Nephron (organoid): ENCODE measurements around the gene PIBF1.
"Not testable (repeated sequence)": the region's sequence is repeated elsewhere in the genome, so short reads cannot be mapped to it uniquely, and the experiment has no call there.

Source experiments
- H3K27ac Mint-ChIP-seq, 3 experiments: 2 replicates each; pipeline ENCODE4 v1.8.0; 2020; ENCODE audit warnings: mixed read lengths in 3 of 3, mild to moderate bottlenecking in 2 of 3, moderate library complexity in 1 of 3
- H3K27me3 Mint-ChIP-seq: 2 replicates; pipeline ENCODE4 v1.8.0; 2021; ENCODE audit warnings: low read depth, mild to moderate bottlenecking, moderate library complexity, mixed read lengths
- H3K36me3 Mint-ChIP-seq: 2 replicates; pipeline ENCODE4 v1.8.0; 2020; ENCODE audit warnings: low read depth, mixed read lengths
- H3K4me1 Mint-ChIP-seq: 2 replicates; pipeline ENCODE4 v1.8.0; 2020; ENCODE audit warnings: mixed read lengths
- H3K4me3 Mint-ChIP-seq, 3 experiments: 2 replicates each; pipeline ENCODE4 v1.8.0; 2020; ENCODE audit warnings: mild to moderate bottlenecking in 3 of 3, mixed read lengths in 3 of 3, moderate library complexity in 2 of 3
- H3K9me3 Mint-ChIP-seq: 2 replicates; pipeline ENCODE4 v1.8.0; 2020; ENCODE audit warnings: mixed read lengths
- CTCF ChIP-seq, 3 experiments: fragments of 200-600 bp; sonication (generic); IDR thresholded peaks; one replicate each; pipeline ENCODE4 v1.5.0; 2021; ENCODE audit warnings: antibody characterized with exemption in 3 of 3; ENCODE audit not compliant: unreplicated experiment in 3 of 3

The PIBF1 gene

GRCh38 chr13:72890546-72890945 is 108.6 kb downstream of the PIBF1 start:
- TF ChIP-seq CTCF (IDR thresholded peaks at IDR 0.05; ENCODE audit: unreplicated experiment in 3 of 3): no peak
- Mint-ChIP-seq H3K9me3 (peaks cover under 1% of the 10 kb centered on the region), H3K27ac (no peak overlapping the region), H3K4me1 (peaks cover 6% of the 10 kb centered on the region), H3K36me3 (peaks cover 20% of the 10 kb centered on the region), H3K4me3 (no peak overlapping the region), H3K27me3 (no peaks in the 10 kb centered on the region)

GRCh38 chr13:72891423-72891822 is 109.5 kb downstream of the PIBF1 start:
- H3K27me3 Mint-ChIP-seq: no peaks in the 10 kb centered on the region
- no peak for TF ChIP-seq CTCF (IDR thresholded peaks at IDR 0.05; ENCODE audit: unreplicated experiment in 3 of 3)
- H3K9me3 Mint-ChIP-seq: peaks cover 9% of the 10 kb centered on the region
- peaks cover 29% of the 10 kb centered on the region for H3K36me3 Mint-ChIP-seq
- H3K4me3 Mint-ChIP-seq: no peak overlapping the region
- H3K4me1 Mint-ChIP-seq: peaks cover 2% of the 10 kb centered on the region
- H3K27ac Mint-ChIP-seq: no peak overlapping the region

GRCh38 chr13:72896869-72897268 is 114.9 kb downstream of the PIBF1 start:
- Mint-ChIP-seq H3K27ac (no peak overlapping the region), H3K36me3 (peaks cover 69% of the 10 kb centered on the region), H3K9me3 (peaks cover 46% of the 10 kb centered on the region), H3K27me3 (no peaks in the 10 kb centered on the region), H3K4me1 (no peaks in the 10 kb centered on the region), H3K4me3 (no peak overlapping the region)
- TF ChIP-seq CTCF (IDR thresholded peaks at IDR 0.05; ENCODE audit: unreplicated experiment in 3 of 3): no peak

GRCh38 chr13:72901546-72901945 is 119.6 kb downstream of the PIBF1 start:
- not testable (repeated sequence) for H3K27ac Mint-ChIP-seq, H3K4me1 Mint-ChIP-seq, H3K27me3 Mint-ChIP-seq, H3K4me3 Mint-ChIP-seq
- H3K9me3 Mint-ChIP-seq: peaks cover 36% of the 10 kb centered on the region
- peaks cover 47% of the 10 kb centered on the region for H3K36me3 Mint-ChIP-seq

- TF ChIP-seq CTCF (IDR thresholded peaks at IDR 0.05; ENCODE audit: unreplicated experiment in 3 of 3): no peak
- H3K27ac Mint-ChIP-seq: no peak overlapping the region
These were observed 126.5 kb downstream of the PIBF1 start for GRCh38 chr13:72908416-72908815.

GRCh38 chr13:72911981-72912380 is 130.0 kb downstream of the PIBF1 start:
- Mint-ChIP-seq H3K4me3 (no peak overlapping the region), H3K36me3 (peaks cover 44% of the 10 kb centered on the region), H3K4me1 (no peaks in the 10 kb centered on the region), H3K27me3 (no peaks in the 10 kb centered on the region), H3K27ac (no peak overlapping the region), H3K9me3 (peaks cover 3% of the 10 kb centered on the region)
- TF ChIP-seq CTCF (IDR thresholded peaks at IDR 0.05; ENCODE audit: unreplicated experiment in 3 of 3): no peak

More at GRCh38 chr13:72908416-72908815, 126.5 kb downstream of the PIBF1 start:
- Mint-ChIP-seq H3K4me3 (no peak overlapping the region), H3K27me3 (no peaks in the 10 kb centered on the region), H3K4me1 (no peaks in the 10 kb centered on the region), H3K36me3 (peaks cover 45% of the 10 kb centered on the region), H3K9me3 (peaks cover 3% of the 10 kb centered on the region)
